Measurements from ENCODE around the gene WAPL. TPM values are rescaled to one million over a fixed set of nuclear protein-coding genes. Genes with fewer than 3 reads are reported as not detected.

Gene WAPL
- total and polyA plus RNA-seq, 2 of the 4 experiments (the other 2 are of a cell fraction) = 11.5 to 31.7 TPM

DNA sequence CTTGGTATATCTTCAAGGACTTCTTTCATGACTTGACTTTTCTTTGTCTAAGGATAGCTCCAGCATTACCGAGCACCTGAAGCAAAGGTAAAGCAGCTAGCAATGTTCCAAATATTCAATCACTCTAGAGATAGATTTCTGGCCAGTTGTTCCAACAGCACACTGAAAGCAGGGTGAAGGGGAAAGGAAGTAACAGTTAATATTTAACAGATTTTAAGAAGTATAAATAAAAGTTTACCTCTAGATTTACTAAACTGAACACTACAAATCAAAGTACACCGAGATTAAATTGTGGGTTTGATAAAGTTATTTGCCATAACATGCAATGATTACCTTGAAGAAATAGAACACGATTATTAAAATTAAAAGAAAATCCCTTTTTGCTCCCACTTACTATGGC lies 84.1 kb downstream of the WAPL start:
- no peak overlapping the region for H2BK15ac ChIP-seq (ENCODE audit: low read depth, low read length)
- no peak overlapping the region for H4K5ac ChIP-seq (ENCODE audit: low read depth, low read length)
- DNase-seq = no peak
- dilution Hi-C loops (cut with HindIII; ENCODE audit: low sequenced_read_pairs, unreplicated experiment) (no loop called here), in situ Hi-C loops (cut with MboI; ENCODE audit: low sequenced_read_pairs) (no loop called here), intact Hi-C loops (cut with micrococcal nuclease) (no loop called here)
- H2AFZ ChIP-seq (replicated peaks; ENCODE audit: low read length, poor library complexity) = no peak overlapping the region
- no peak overlapping the region for H2BK20ac ChIP-seq (ENCODE audit: low read depth, low read length)
- H3K9ac ChIP-seq (ENCODE audit: low read depth, low read length) = no peak overlapping the region
- no peak overlapping the region for H3K27ac ChIP-seq (ENCODE audit: insufficient read depth, low read length)
- no TSS peak for BruUV-seq (replicated peaks)
- H2AK9ac ChIP-seq (replicated peaks; ENCODE audit: low read depth, low read length, poor library complexity) = no peak overlapping the region
- peaks cover 12% of the 10 kb centered on the region for H3K36me3 ChIP-seq (ENCODE audit: control insufficient read depth, insufficient read depth, low read length)
- peaks cover 3% of the 10 kb centered on the region for H3K4me1 ChIP-seq (ENCODE audit: control insufficient read depth, insufficient read depth, low read length)
- WGBS, 2 experiments (ENCODE audit: extremely low coverage in 2 of 2, insufficient read length in 1 of 2) = no CpG with 5 or more reads among the region's 3 CpGs
- H2BK120ac ChIP-seq (ENCODE audit: low read depth, low read length) = no peak overlapping the region
- H3K14ac ChIP-seq (replicated peaks; ENCODE audit: low read depth, low read length) = no peak overlapping the region
- no peak overlapping the region for H4K91ac ChIP-seq (ENCODE audit: insufficient read depth, low read depth, low read length)
- H3K4ac ChIP-seq (ENCODE audit: low read depth, low read length) = no peak overlapping the region
- H3K27me3 ChIP-seq (ENCODE audit: control insufficient read depth, insufficient read depth, low read length) = no peaks in the 10 kb centered on the region
- peaks cover 10 to 26% of the 10 kb centered on the region in 2 experiments for H3K79me1 ChIP-seq (ENCODE audit: low read depth in 1 of 2, low read length in 2 of 2)
- peaks cover 7% of the 10 kb centered on the region for H3K9me1 ChIP-seq (ENCODE audit: insufficient read depth, low read length)
- H3K4me2 ChIP-seq (ENCODE audit: low read depth, low read length) = no peak overlapping the region
- TF ChIP-seq, protein P1, sequence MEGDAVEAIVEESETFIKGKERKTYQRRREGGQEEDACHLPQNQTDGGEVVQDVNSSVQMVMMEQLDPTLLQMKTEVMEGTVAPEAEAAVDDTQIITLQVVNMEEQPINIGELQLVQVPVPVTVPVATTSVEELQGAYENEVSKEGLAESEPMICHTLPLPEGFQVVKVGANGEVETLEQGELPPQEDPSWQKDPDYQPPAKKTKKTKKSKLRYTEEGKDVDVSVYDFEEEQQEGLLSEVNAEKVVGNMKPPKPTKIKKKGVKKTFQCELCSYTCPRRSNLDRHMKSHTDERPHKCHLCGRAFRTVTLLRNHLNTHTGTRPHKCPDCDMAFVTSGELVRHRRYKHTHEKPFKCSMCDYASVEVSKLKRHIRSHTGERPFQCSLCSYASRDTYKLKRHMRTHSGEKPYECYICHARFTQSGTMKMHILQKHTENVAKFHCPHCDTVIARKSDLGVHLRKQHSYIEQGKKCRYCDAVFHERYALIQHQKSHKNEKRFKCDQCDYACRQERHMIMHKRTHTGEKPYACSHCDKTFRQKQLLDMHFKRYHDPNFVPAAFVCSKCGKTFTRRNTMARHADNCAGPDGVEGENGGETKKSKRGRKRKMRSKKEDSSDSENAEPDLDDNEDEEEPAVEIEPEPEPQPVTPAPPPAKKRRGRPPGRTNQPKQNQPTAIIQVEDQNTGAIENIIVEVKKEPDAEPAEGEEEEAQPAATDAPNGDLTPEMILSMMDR (conservative IDR thresholded peaks at IDR 0.05; ENCODE audit: low read depth, low read length) = no peak
- TF ChIP-seq MXI1 (IDR thresholded peaks at IDR 0.05; ENCODE audit: borderline replicate concordance, low read depth, low read length) (no peak), POLR2A (IDR thresholded peaks at IDR 0.05; ENCODE audit: low read depth, low read length) (no peak), RCOR1 (IDR thresholded peaks at IDR 0.05; ENCODE audit: insufficient replicate concordance, low read length) (no peak), MAFK (IDR thresholded peaks at IDR 0.05; ENCODE audit: low read depth, low read length) (no peak), BHLHE40 (IDR thresholded peaks at IDR 0.05; ENCODE audit: low read depth, low read length) (no peak), CHD1 (IDR thresholded peaks at IDR 0.05; ENCODE audit: low read depth, low read length) (no peak)
- H4K20me1 ChIP-seq (ENCODE audit: insufficient read depth, low read length) = 0 out of 2 replicates have a peak, but pooled peaks cover 6% of the 10 kb centered on the region
- POLR2A ChIA-PET (ENCODE audit: unreplicated experiment) = no interaction called here
- H2BK5ac ChIP-seq (ENCODE audit: low read depth, low read length, poor library complexity, severe bottlenecking) = no peak overlapping the region
- H3K56ac ChIP-seq (ENCODE audit: extremely low read depth, insufficient read depth, low read length) = no peak overlapping the region
- H3K4me3 ChIP-seq (ENCODE audit: insufficient read depth, low read depth, low read length) = no peak overlapping the region
- no peak overlapping the region for H3K18ac ChIP-seq (ENCODE audit: low read depth, low read length)
- no peak overlapping the region for H3K23ac ChIP-seq (ENCODE audit: low read depth, low read length)
- no peaks in the 10 kb centered on the region for H3K9me3 ChIP-seq (ENCODE audit: control insufficient read depth, insufficient read depth, low read length)
- CTCF ChIA-PET = interaction anchor here (1.0 kb wide), 1 partner anchor 37 kb away, joined by 3 read pairs; no protein-coding TSS in a partner anchor
- no peak for ATAC-seq (ENCODE audit: low read depth)
- H4K8ac ChIP-seq (ENCODE audit: low read depth in 2 of 2, low read length in 2 of 2) = no peak overlapping the region
- H2AK5ac ChIP-seq (ENCODE audit: low read depth, low read length) = no peak overlapping the region

All from IMR-90 (cell line).